GM21528 (cell line): ENCODE measurements around the gene IFNAR2.
"Not testable (repeated sequence)": the region's sequence is repeated elsewhere in the genome, so short reads cannot be mapped to it uniquely, and the experiment has no call there.

Experiments used
- ATAC-seq: cut with Tn5 transposase; IDR thresholded peaks from one replicate; pipeline ENCODE4 v1.9.1; 2021; ENCODE audit warnings: mild to moderate bottlenecking, moderate library complexity; ENCODE audit not compliant: unreplicated experiment, low FRiP score

Gene IFNAR2

GRCh38 chr21:33241846-33242245 lies 12.1 kb downstream of the IFNAR2 start:
- ATAC-seq, result no peak

- ATAC-seq, result not testable (repeated sequence)
These were observed 13.1 kb downstream of the IFNAR2 start for GRCh38 chr21:33242846-33243245.

- ATAC-seq, result no peak
These were observed 14.5 kb downstream of the IFNAR2 start for GRCh38 chr21:33244082-33244778.

- ATAC-seq, result no peak
These were observed 15.0 kb downstream of the IFNAR2 start for GRCh38 chr21:33244779-33245105.

GRCh38 chr21:33245289-33245918 lies 15.7 kb downstream of the IFNAR2 start:
- no peak for ATAC-seq

GRCh38 chr21:33246506-33246905 lies 16.8 kb downstream of the IFNAR2 start:
- no peak for ATAC-seq

DNA sequence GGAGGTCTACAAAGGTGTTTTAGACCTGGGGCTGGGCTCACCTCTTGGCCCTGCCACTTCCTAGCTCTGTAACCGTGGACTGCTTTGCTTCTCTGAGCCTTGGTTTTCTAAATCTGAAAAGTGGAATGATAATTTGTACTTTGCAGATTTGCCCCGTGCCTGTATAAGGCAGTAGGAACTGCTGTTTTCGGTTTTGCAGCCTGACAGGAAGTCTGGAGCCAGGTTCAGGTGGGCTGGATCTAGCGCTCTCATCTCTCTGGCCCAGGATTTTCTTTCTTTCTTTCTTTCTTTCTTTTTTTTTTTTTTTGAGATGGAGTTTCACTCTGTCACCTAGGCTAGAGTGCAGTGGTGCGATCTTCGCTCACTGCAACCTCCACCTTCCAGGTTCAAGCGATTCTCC lies 17.2 kb downstream of the IFNAR2 start:
- ATAC-seq, result no peak

DNA sequence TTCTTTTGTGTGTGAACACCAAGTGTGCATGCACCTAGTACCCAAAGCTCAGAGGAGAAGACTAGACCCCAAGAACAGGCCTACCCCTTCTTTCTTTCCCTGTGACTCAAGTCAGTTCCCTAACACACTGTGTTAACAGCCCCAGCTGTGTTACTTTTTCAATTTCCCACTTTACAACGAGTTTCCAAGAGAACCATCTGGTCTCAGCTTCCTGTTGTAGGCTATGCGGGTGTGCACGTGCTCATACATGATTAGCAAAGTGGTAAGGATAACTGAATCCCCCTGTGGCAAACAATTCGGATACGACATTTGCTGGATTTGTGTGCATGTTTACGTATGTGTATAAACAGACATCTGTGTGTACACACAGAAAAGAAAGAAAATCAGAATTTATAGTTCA lies 17.9 kb downstream of the IFNAR2 start:
- no peak for ATAC-seq

GRCh38 chr21:33249331-33250002 lies 19.7 kb downstream of the IFNAR2 start:
- no peak for ATAC-seq

DNA sequence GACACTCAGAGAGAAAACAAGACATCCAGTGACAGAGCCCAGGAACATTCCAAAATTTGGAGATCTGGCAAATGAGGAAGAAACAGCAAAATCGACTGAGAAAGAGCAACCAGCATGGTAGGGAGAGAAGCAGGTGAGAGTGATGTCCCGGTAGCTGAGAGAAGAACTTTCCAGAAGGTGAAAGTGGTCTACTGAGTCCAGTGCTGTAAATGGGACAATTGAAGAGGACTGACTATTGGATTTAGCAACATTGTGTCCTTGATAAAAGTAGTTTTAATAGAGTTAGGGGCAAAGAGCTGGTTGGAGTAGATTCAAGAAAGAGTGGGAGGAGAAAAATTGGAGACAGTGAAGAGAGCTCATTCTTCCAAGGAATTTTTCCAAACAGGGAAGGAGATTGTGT lies 21.4 kb downstream of the IFNAR2 start:
- ATAC-seq, result no peak

DNA sequence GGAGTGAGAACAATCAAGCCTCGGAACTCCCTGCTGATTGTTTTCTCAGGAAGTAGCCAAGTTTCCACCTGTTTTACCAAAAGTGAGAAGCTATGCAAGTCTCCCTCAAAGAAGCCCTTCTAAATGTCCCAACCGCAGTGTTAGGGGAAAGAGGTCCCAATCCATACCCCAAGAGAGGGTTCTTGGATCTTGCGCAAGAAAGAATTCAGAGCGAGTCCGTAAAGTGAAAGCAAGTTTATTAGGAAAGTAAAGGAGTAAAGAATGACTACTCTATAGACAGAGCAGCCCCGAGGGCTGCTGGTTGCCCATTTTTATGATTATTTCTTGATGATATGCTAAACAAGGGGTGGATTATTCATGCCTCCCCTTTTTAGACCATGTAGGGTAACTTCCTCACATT lies 23.6 kb downstream of the IFNAR2 start:
- not testable (repeated sequence) for ATAC-seq

- no peak for ATAC-seq
These were observed 25.0 kb downstream of the IFNAR2 start for GRCh38 chr21:33254766-33255165.

GRCh38 chr21:33255404-33255803 lies 25.7 kb downstream of the IFNAR2 start:
- ATAC-seq, result no peak

GRCh38 chr21:33256019-33256418 lies 26.3 kb downstream of the IFNAR2 start:
- ATAC-seq, result no peak

DNA sequence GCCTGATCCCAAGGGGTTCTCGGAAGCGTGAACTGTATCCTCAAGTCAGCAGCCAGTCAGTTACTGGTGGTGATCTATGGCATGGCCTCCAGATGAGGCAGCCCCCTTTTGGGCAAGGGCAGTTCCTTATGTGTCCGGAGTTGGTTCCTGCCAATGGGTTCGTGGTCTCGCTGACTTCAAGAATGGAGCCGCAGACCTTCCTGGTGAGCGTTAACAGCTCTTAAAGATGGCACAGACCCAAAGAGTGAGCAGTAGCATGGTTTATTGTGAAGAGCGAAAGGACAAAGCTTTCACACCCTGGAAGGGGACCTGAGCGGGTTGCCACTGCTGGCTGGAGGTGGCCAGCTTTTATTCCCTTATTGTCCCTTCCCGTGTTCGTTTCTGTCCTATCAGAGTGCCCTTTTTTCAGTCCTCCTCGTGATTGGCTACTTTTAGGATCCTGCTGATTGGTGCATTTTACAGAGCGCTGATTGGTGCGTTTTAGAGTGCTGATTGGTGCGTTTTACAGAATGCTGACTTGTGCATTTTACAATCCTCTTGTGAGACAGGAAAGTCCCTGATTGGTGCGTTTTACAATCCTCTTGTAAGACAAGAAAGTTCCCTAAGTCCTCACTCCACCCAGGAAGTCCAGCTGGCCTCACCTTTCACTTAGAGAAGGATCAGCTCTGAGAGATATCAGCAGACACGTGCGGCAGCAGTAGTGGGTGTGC lies 27.5 kb downstream of the IFNAR2 start:
- ATAC-seq, result no peak

DNA sequence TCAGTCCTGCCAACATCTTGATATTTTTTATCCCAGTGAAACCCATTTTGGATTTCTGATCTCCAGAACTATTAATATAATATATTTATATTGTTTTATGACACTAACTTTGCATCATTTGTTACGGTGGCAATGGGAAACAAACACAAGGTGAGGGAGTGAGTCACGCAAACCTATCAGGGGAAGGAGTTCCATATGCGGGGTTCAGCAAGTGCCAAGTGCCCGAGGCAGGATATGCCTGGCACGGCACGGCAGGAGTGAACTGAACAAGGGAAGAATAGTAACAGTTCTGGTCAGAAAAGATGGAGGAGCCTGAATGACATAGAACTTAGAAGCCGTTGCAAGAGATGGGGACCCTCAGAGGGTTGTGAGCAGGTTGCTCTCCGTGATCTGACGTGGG lies 28.7 kb downstream of the IFNAR2 start:
- no peak for ATAC-seq

DNA sequence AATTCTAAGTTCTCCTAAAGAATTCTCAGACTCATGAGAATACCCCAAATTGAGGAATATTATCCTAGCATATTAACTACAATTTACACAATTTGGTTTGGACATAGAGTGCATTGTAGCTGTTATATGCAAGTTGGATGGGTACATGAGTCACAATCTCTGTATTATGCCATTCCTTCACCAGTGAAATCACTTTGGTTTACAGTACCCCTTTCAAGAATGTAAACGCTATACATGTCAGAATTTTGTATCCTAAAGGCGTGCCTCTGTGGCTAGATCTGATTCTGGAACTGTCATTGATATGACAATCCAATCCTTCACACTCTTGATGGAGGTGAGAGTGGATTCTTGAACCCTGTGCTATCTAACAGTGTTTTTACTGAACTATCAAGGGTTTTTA lies 29.7 kb downstream of the IFNAR2 start:
- ATAC-seq, result no peak

GRCh38 chr21:33259995-33260394 lies 30.3 kb downstream of the IFNAR2 start:
- ATAC-seq, result no peak

DNA sequence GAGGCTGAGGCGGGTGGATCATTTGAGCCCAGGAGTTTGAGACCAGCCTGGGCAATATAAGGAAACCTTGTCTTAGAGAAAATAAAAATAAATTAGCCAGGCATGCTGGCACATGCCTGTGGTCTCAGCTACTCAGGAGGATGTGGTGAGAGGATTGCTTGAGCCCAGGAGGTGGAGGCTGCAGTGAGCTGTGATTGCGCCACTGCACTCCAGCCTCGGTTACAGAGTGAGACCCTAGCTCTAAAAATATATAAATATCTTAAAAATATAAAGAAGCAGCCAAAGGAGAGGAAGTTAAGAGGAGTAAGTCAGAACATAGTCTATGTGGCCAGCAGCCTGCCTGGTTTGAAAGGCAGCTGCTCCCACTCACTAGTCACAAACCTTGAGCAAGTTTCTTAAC lies 31.9 kb downstream of the IFNAR2 start:
- no peak for ATAC-seq

DNA sequence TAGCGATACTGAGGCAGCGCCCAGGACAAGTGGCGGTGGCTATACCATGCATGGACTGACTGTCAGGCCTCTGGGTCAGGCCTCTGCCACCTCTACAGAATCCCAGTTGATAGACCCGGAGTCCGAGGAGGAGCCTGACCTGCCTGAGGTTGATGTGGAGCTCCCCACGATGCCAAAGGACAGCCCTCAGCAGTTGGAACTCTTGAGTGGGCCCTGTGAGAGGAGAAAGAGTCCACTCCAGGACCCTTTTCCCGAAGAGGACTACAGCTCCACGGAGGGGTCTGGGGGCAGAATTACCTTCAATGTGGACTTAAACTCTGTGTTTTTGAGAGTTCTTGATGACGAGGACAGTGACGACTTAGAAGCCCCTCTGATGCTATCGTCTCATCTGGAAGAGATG lies 33.2 kb downstream of the IFNAR2 start:
- ATAC-seq, result no peak

DNA sequence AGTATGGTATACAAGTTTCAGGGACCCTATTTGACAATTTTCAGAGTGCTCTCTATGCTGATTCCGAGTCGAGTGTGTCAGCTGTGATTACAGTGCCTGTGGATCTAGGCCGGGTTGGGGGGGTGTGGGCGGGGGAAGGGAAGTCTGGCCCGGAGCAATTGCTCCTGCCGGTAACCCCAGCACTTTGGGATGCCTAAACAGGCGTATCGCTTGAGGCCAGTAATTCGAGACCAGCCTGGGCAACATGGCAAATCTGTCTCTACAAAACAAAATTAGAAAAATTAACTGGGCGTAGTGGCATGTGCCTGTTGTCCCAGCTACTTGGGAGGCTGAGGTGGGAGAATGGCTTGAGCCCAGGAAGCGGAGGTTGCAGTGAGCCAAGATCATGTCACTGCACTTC lies 34.8 kb downstream of the IFNAR2 start:
- no peak for ATAC-seq
